HCT116 (cell line): ENCODE measurements around the gene BCKDHB. TPM values are rescaled to one million over a fixed set of nuclear protein-coding genes. Genes with fewer than 3 reads are reported as not detected.

ENCODE experiments used
- ATAC-seq: fragments of 200-7000 bp; cut with Tn5 transposase; 2 replicates; pipeline ENCODE4 v1.9.1; 2020; ENCODE audit warnings: mild to moderate bottlenecking, moderate library complexity
- BruUV-seq: library from RNA; stranded (reverse); fragments of 400-500 nt; replicated peaks from 2 replicates; lab custom pipeline; 2021; lab: Mats Ljungman, UMichigan
- CTCF ChIA-PET: fragments of 300-600 bp; sonication (Branson Sonifier 250); formaldehyde crosslinking; loops from one replicate; lab custom pipeline; 2021; ENCODE audit warnings: antibody characterized with exemption; lab: Charles Lee
- POLR2A ChIA-PET: fragments of 300-600, 350-600 bp; sonication (Branson Sonifier 250); formaldehyde crosslinking; loops from one replicate; lab custom pipeline; 2021; ENCODE audit warnings: antibody characterized with exemption; lab: Charles Lee
- RAD21 ChIA-PET, 2 experiments: fragments of 300-600 bp; sonication (Branson Sonifier 250); formaldehyde crosslinking; loops; one replicate each; lab custom pipeline; 2023; ENCODE audit warnings: low total read pairs in 2 of 2; ENCODE audit not compliant: uncharacterized antibody in 2 of 2, unreplicated experiment in 2 of 2, low non-redundant PET in 1 of 2; lab: Charles Lee
- DNase-seq: peaks from one replicate; pipeline ENCODE4 v3.0.0-alpha.2; 2010; ENCODE audit warnings: low read depth, low spot score
- H2AFZ ChIP-seq: fragments of 200-600 bp; shearing (Covaris generic), sonication (generic); 2 replicates; pipeline ENCODE4 v1.6.1; 2017; ENCODE audit warnings: low read depth, mixed run types, mixed read lengths, antibody characterized with exemption, low read length; ENCODE audit not compliant: poor library complexity, severe bottlenecking
- H3K27ac ChIP-seq: 2 replicates; pipeline ENCODE4 v1.5.1; 2012; ENCODE audit warnings: low read depth, low read length
- H3K27me3 ChIP-seq: fragments of 200-600 bp; sonication (generic); 2 replicates; pipeline ENCODE4 v1.6.1; 2016; ENCODE audit warnings: mixed run types, low read length, mixed read lengths; ENCODE audit not compliant: insufficient read depth
- H3K36me3 ChIP-seq, 2 experiments: fragments of 200-500 bp in 1 of 2; fragments of 200-600 bp in 1 of 2; sonication (Bioruptor generic) in 1 of 2; sonication (generic) in 1 of 2; 2 replicates each; pipeline versions ENCODE4 v1.5.1 to v1.6.1; 2014 to 2016; ENCODE audit warnings: low read length in 2 of 2, inconsistent platforms in 1 of 2, mixed read lengths in 1 of 2, mixed run types in 1 of 2; ENCODE audit not compliant: insufficient read depth in 2 of 2, control insufficient read depth in 1 of 2
- H3K4me1 ChIP-seq, 2 experiments: fragments of 200-600 bp in 1 of 2; sonication (generic) in 1 of 2; 2 replicates each; pipeline versions ENCODE4 v1.5.1 to v1.6.1; 2012 to 2017; ENCODE audit warnings: low read length in 2 of 2, inconsistent platforms in 1 of 2, mild to moderate bottlenecking in 1 of 2, mixed read lengths in 1 of 2, mixed run types in 1 of 2, moderate library complexity in 1 of 2; ENCODE audit not compliant: insufficient read depth in 2 of 2, control insufficient read depth in 1 of 2
- H3K4me2 ChIP-seq: fragments of 200-600 bp; sonication (generic); 2 replicates; pipeline ENCODE4 v1.6.1; 2017; ENCODE audit warnings: mixed run types, low read length, mixed read lengths
- H3K4me3 ChIP-seq, 2 experiments: fragments of 200-600 bp in 1 of 2; sonication (generic) in 1 of 2; replicated peaks in 1 of 2; 2 replicates each; pipeline ENCODE4 v1.5.1; 2011 to 2016; ENCODE audit warnings: low read length in 2 of 2, control low read depth in 1 of 2, low read depth in 1 of 2, mild to moderate bottlenecking in 1 of 2, mixed read lengths in 1 of 2, mixed run types in 1 of 2
- H3K79me2 ChIP-seq: fragments of 200-600 bp; sonication (generic); 2 replicates; pipeline ENCODE4 v1.6.1; 2017; ENCODE audit warnings: mild to moderate bottlenecking, mixed run types, low read length, moderate library complexity, mixed read lengths; ENCODE audit not compliant: insufficient read depth
- H3K9ac ChIP-seq: fragments of 200-600 bp; sonication (generic); 2 replicates; pipeline ENCODE4 v1.6.1; 2016; ENCODE audit warnings: low read length, mixed read lengths
- H3K9me2 ChIP-seq: fragments of 200-600 bp; sonication (generic), shearing (Covaris generic); 2 replicates; pipeline ENCODE4 v1.6.1; 2017; ENCODE audit warnings: mixed run types, mild to moderate bottlenecking, moderate library complexity; ENCODE audit not compliant: insufficient read depth
- H3K9me3 ChIP-seq, 2 experiments: fragments of 200-500 bp in 1 of 2; fragments of 200-600 bp in 1 of 2; sonication (Bioruptor generic) in 1 of 2; sonication (generic) in 1 of 2; 2 replicates each; pipeline ENCODE4 v1.6.1; 2014 to 2017; ENCODE audit warnings: low read length in 2 of 2, mixed read lengths in 2 of 2, inconsistent platforms in 1 of 2, low read depth in 1 of 2, mild to moderate bottlenecking in 1 of 2, mixed run types in 1 of 2, moderate library complexity in 1 of 2; ENCODE audit not compliant: control insufficient read depth in 1 of 2, insufficient read depth in 1 of 2
- H4K20me1 ChIP-seq: fragments of 200-600 bp; sonication (generic), shearing (Covaris generic); 2 replicates; pipeline ENCODE4 v1.6.1; 2017; ENCODE audit warnings: mixed run types, mild to moderate bottlenecking, moderate library complexity; ENCODE audit not compliant: insufficient read depth
- CBX3 ChIP-seq: IDR thresholded peaks from 2 replicates; pipeline ENCODE4 v1.6.1; 2012; ENCODE audit warnings: low read depth
- CEBPB ChIP-seq: IDR thresholded peaks from 2 replicates; pipeline ENCODE4 v1.6.1; 2012; ENCODE audit warnings: low read depth
- EGR1 ChIP-seq: IDR thresholded peaks from 2 replicates; pipeline ENCODE4 v1.6.1; 2012; ENCODE audit warnings: low read depth
- ELF1 ChIP-seq: IDR thresholded peaks from 2 replicates; pipeline ENCODE4 v1.6.1; 2012; ENCODE audit warnings: low read depth, borderline replicate concordance
- EZH2 ChIP-seq: fragments of 200-600 bp; sonication (generic); IDR thresholded peaks from 2 replicates; pipeline ENCODE4 v1.6.1; 2017; ENCODE audit warnings: antibody characterized with exemption, mixed run types
- EZH2phosphoT487 ChIP-seq: fragments of 200-600 bp; IDR thresholded peaks from 2 replicates; pipeline ENCODE4 v1.6.1; 2018; ENCODE audit warnings: antibody characterized with exemption, borderline replicate concordance
- JUND ChIP-seq: IDR thresholded peaks from 2 replicates; pipeline ENCODE4 v1.6.1; 2012
- POLR2A ChIP-seq: IDR thresholded peaks from 2 replicates; pipeline ENCODE4 v1.7.0; 2011; ENCODE audit warnings: borderline replicate concordance; ENCODE audit not compliant: insufficient read depth, insufficient read length; ENCODE audit errors: extremely low read depth
- POLR2AphosphoS5 ChIP-seq: IDR thresholded peaks from 2 replicates; pipeline ENCODE4 v1.6.1; 2011; ENCODE audit warnings: mild to moderate bottlenecking, low read depth, low read length, moderate library complexity
- SIN3A ChIP-seq: IDR thresholded peaks from 2 replicates; pipeline ENCODE4 v1.6.1; 2012; ENCODE audit warnings: low read depth
- SP1 ChIP-seq: IDR thresholded peaks from 2 replicates; pipeline ENCODE4 v1.6.1; 2012; ENCODE audit warnings: low read depth
- YY1 ChIP-seq: IDR thresholded peaks from 2 replicates; pipeline ENCODE4 v1.6.1; 2011; ENCODE audit warnings: low read length, low read depth, moderate library complexity, mild to moderate bottlenecking; ENCODE audit not compliant: insufficient replicate concordance; ENCODE audit errors: extremely low read depth
- ZFX ChIP-seq: fragments of 450-650 bp; IDR thresholded peaks from 2 replicates; pipeline ENCODE4 v1.6.1; 2017
- ZNF274 ChIP-seq: fragments of 200-500 bp; sonication (Bioruptor generic); IDR thresholded peaks from 2 replicates; pipeline ENCODE4 v1.6.1; 2014; ENCODE audit warnings: mild to moderate bottlenecking, low read depth, low read length, inconsistent platforms
- intact Hi-C: fragments of 100-400 bp; cut with micrococcal nuclease; formaldehyde crosslinking; loops from 2 replicates; pipeline ENCODE4 v1.10.0; 2022
- total RNA-seq: library from RNA; stranded (reverse); gene quantifications from one replicate; pipeline ENCODE4 v1.2.1, GENCODE V29; 2021; ENCODE audit not compliant: unreplicated experiment
- TF ChIP-seq, protein P1 (sequence below): IDR thresholded peaks from 2 replicates; pipeline ENCODE4 v1.6.1; 2012
- TF ChIP-seq, protein P2 (sequence below): IDR thresholded peaks from 2 replicates; pipeline ENCODE4 v1.6.1; 2012; ENCODE audit warnings: low read depth
- TF ChIP-seq, protein P3 (sequence below), 3 experiments: fragments of 200-600 bp in 1 of 3; sonication (generic) in 1 of 3; IDR thresholded peaks in 2 of 3; conservative IDR thresholded peaks in 1 of 3; 2 replicates each; pipeline ENCODE4 v1.5.1; 2012 to 2017; ENCODE audit warnings: low read depth in 2 of 3, low read length in 2 of 3, antibody characterized with exemption in 1 of 3, borderline replicate concordance in 1 of 3, control low read depth in 1 of 3, mild to moderate bottlenecking in 1 of 3, mixed read lengths in 1 of 3, mixed run types in 1 of 3, moderate library complexity in 1 of 3; ENCODE audit not compliant: insufficient read depth in 1 of 3
- TF ChIP-seq, protein P4 (sequence below): IDR thresholded peaks from 2 replicates; pipeline ENCODE4 v1.6.1; 2012
- TF ChIP-seq, protein P5 (sequence below): IDR thresholded peaks from 2 replicates; pipeline ENCODE4 v1.6.1; 2011; ENCODE audit warnings: mild to moderate bottlenecking, low read length, moderate library complexity; ENCODE audit not compliant: insufficient replicate concordance; ENCODE audit errors: extremely low read depth

Gene BCKDHB
- total RNA-seq, 1 experiment from 2014 or later, result 11.2 TPM

DNA sequence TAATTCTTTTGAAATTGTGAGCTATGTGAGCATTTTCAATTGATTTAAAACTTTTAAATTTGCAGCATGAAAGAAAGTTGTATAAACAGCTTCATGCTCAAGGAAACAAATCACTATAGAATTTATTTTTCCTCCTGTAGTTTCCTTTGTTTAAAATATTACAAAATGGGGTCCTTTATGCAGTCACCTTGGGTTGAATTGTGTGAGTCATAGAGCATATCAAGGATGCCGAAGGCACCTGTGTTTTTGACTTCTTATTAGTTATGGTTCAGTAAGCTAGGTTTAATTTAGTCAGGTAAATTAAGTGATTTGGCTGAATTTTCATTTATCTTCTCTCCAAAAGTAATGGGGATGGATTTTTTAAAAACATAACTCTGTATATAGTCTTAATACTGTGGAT is 96.8 kb downstream of the BCKDHB start:
- Histone ChIP-seq H3K9me2 (no peaks in the 10 kb centered on the region), H3K9me3 (no peaks in the 10 kb centered on the region), H3K36me3 (no peaks in the 10 kb centered on the region), H3K27ac (no peak overlapping the region), H4K20me1 (no peaks in the 10 kb centered on the region), H3K79me2 (no peaks in the 10 kb centered on the region), H3K4me3 (no peak overlapping the region), H2AFZ (no peak overlapping the region), H3K4me1 (no peaks in the 10 kb centered on the region), H3K27me3 (no peaks in the 10 kb centered on the region), H3K9ac (no peak overlapping the region), H3K4me2 (no peak overlapping the region)
- TF ChIP-seq ELF1 (no peak), YY1 (no peak), ZFX (no peak), ZNF274 (no peak), POLR2A (no peak), SIN3A (no peak), EGR1 (no peak), JUND (no peak), CBX3 (no peak), SP1 (no peak), POLR2AphosphoS5 (no peak), CEBPB (no peak), EZH2 (no peak), EZH2phosphoT487 (no peak)
- TF ChIP-seq, protein P1, sequence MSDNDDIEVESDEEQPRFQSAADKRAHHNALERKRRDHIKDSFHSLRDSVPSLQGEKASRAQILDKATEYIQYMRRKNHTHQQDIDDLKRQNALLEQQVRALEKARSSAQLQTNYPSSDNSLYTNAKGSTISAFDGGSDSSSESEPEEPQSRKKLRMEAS, result no peak
- TF ChIP-seq, protein P2, sequence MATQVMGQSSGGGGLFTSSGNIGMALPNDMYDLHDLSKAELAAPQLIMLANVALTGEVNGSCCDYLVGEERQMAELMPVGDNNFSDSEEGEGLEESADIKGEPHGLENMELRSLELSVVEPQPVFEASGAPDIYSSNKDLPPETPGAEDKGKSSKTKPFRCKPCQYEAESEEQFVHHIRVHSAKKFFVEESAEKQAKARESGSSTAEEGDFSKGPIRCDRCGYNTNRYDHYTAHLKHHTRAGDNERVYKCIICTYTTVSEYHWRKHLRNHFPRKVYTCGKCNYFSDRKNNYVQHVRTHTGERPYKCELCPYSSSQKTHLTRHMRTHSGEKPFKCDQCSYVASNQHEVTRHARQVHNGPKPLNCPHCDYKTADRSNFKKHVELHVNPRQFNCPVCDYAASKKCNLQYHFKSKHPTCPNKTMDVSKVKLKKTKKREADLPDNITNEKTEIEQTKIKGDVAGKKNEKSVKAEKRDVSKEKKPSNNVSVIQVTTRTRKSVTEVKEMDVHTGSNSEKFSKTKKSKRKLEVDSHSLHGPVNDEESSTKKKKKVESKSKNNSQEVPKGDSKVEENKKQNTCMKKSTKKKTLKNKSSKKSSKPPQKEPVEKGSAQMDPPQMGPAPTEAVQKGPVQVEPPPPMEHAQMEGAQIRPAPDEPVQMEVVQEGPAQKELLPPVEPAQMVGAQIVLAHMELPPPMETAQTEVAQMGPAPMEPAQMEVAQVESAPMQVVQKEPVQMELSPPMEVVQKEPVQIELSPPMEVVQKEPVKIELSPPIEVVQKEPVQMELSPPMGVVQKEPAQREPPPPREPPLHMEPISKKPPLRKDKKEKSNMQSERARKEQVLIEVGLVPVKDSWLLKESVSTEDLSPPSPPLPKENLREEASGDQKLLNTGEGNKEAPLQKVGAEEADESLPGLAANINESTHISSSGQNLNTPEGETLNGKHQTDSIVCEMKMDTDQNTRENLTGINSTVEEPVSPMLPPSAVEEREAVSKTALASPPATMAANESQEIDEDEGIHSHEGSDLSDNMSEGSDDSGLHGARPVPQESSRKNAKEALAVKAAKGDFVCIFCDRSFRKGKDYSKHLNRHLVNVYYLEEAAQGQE, result no peak
- TF ChIP-seq, protein P3, sequence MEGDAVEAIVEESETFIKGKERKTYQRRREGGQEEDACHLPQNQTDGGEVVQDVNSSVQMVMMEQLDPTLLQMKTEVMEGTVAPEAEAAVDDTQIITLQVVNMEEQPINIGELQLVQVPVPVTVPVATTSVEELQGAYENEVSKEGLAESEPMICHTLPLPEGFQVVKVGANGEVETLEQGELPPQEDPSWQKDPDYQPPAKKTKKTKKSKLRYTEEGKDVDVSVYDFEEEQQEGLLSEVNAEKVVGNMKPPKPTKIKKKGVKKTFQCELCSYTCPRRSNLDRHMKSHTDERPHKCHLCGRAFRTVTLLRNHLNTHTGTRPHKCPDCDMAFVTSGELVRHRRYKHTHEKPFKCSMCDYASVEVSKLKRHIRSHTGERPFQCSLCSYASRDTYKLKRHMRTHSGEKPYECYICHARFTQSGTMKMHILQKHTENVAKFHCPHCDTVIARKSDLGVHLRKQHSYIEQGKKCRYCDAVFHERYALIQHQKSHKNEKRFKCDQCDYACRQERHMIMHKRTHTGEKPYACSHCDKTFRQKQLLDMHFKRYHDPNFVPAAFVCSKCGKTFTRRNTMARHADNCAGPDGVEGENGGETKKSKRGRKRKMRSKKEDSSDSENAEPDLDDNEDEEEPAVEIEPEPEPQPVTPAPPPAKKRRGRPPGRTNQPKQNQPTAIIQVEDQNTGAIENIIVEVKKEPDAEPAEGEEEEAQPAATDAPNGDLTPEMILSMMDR (IDR thresholded peaks at IDR 0.05 in 2 of 3, conservative IDR thresholded peaks at IDR 0.05 in 1 of 3; ENCODE audit: borderline replicate concordance in 1 of 3, insufficient read depth in 1 of 3, low read depth in 2 of 3, low read length in 2 of 3), result no peak
- TF ChIP-seq, protein P4, sequence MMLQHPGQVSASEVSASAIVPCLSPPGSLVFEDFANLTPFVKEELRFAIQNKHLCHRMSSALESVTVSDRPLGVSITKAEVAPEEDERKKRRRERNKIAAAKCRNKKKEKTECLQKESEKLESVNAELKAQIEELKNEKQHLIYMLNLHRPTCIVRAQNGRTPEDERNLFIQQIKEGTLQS, result no peak
- TF ChIP-seq, protein P5, sequence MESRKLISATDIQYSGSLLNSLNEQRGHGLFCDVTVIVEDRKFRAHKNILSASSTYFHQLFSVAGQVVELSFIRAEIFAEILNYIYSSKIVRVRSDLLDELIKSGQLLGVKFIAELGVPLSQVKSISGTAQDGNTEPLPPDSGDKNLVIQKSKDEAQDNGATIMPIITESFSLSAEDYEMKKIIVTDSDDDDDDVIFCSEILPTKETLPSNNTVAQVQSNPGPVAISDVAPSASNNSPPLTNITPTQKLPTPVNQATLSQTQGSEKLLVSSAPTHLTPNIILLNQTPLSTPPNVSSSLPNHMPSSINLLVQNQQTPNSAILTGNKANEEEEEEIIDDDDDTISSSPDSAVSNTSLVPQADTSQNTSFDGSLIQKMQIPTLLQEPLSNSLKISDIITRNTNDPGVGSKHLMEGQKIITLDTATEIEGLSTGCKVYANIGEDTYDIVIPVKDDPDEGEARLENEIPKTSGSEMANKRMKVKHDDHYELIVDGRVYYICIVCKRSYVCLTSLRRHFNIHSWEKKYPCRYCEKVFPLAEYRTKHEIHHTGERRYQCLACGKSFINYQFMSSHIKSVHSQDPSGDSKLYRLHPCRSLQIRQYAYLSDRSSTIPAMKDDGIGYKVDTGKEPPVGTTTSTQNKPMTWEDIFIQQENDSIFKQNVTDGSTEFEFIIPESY, result no peak
- ChIA-PET RAD21 (no interaction called here), CTCF (interaction anchor here (4.7 kb wide), 1 partner anchor 11 kb away, joined by 28 read pairs; no protein-coding TSS in a partner anchor), POLR2A (no interaction called here)
- BruUV-seq, result no TSS peak
- intact Hi-C loops, result no loop called here
- DNase-seq (no peak), ATAC-seq (no peak)
